Vagina (tissue), 2 donors: ENCODE measurements around the gene LRRC55.

ENCODE experiments used
- POLR2A ChIP-seq, 2 donors: fragments of 450-650 bp; IDR thresholded peaks; one replicate each; pipeline ENCODE4 v1.6.1; 2017; ENCODE audit warnings: antibody characterized with exemption in 2 of 2, mild to moderate bottlenecking in 2 of 2, moderate library complexity in 2 of 2
- TF ChIP-seq, protein P1 (sequence below), 3 experiments: fragments of 450-650 bp in 2 of 3; fragments of 200-600 bp in 1 of 3; sonication (generic) in 1 of 3; IDR thresholded peaks; one replicate each; pipeline ENCODE4 v1.5.1; 2017 to 2019; ENCODE audit warnings: antibody characterized with exemption in 3 of 3, mild to moderate bottlenecking in 2 of 3, moderate library complexity in 2 of 3

DNA sequence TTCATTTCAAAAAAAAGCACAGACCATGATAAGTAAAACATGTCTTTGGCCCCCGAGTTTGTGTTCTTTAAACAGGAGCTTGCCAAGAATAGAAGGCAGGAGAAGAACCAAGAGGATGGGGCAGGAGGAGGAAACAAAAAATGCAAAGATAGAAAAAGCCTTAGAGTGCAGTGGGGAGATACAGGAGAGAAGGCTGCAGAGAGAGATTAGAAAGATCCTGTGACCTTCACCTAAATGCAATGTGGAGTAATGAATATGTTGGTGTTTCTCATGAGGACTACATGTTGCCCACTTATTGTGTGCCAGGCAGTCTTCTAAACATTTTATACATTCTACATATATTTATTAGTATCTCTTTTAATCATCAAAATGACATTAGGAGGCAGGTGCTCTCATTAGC lies 57.6 kb downstream of the LRRC55 start:
- TF ChIP-seq, protein P1, sequence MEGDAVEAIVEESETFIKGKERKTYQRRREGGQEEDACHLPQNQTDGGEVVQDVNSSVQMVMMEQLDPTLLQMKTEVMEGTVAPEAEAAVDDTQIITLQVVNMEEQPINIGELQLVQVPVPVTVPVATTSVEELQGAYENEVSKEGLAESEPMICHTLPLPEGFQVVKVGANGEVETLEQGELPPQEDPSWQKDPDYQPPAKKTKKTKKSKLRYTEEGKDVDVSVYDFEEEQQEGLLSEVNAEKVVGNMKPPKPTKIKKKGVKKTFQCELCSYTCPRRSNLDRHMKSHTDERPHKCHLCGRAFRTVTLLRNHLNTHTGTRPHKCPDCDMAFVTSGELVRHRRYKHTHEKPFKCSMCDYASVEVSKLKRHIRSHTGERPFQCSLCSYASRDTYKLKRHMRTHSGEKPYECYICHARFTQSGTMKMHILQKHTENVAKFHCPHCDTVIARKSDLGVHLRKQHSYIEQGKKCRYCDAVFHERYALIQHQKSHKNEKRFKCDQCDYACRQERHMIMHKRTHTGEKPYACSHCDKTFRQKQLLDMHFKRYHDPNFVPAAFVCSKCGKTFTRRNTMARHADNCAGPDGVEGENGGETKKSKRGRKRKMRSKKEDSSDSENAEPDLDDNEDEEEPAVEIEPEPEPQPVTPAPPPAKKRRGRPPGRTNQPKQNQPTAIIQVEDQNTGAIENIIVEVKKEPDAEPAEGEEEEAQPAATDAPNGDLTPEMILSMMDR (IDR thresholded peaks at IDR 0.05): no peak
- no peak for TF ChIP-seq POLR2A (IDR thresholded peaks at IDR 0.05)
